ENCODE results near the gene FOXP1.

The FOXP1 gene

DNA sequence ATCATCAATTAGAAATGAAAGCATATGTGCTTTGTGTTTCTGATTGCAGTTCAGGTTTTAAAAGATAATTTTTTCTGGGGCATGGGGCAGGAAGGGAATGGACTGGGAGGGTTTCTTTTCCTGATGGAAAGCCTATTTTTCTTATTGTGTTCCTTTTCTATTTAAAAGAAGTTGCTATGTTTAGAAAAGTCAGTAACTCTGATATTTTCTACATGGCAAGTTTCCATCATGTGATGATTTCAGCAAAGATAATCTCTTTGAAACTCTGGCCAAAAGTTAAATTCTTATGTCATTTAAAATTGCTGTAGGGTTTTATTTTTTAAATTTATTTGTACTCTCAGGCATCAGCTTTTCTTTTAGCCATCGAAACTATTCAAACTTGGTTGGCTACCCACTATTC, 601.2 kb downstream of the FOXP1 start:
- no peaks in the 10 kb centered on the region for H4K20me1 ChIP-seq (ENCODE audit: low read depth, low read length)
- no peaks in the 10 kb centered on the region for H3K9me3 ChIP-seq (ENCODE audit: insufficient read depth, low read length)
- H3K4me2 ChIP-seq (ENCODE audit: low read depth, low read length, poor library complexity, severe bottlenecking): no peak overlapping the region
- H3K36me3 ChIP-seq (ENCODE audit: low read length): no peaks in the 10 kb centered on the region; the same call in 1 of the 2 replicates
- H3K4me3 ChIP-seq (ENCODE audit: insufficient read depth, low read length, poor library complexity, severe bottlenecking): no peak overlapping the region
- H3K9ac ChIP-seq (ENCODE audit: low read length): no peak overlapping the region
- no peak overlapping the region for H2AFZ ChIP-seq (ENCODE audit: low read depth, low read length, severe bottlenecking)
- H3K79me2 ChIP-seq (ENCODE audit: insufficient read depth, low read length): no peaks in the 10 kb centered on the region
- no peak for TF ChIP-seq EZH2phosphoT487 (conservative IDR thresholded peaks at IDR 0.05; ENCODE audit: low read length)
- TF ChIP-seq, protein P1, sequence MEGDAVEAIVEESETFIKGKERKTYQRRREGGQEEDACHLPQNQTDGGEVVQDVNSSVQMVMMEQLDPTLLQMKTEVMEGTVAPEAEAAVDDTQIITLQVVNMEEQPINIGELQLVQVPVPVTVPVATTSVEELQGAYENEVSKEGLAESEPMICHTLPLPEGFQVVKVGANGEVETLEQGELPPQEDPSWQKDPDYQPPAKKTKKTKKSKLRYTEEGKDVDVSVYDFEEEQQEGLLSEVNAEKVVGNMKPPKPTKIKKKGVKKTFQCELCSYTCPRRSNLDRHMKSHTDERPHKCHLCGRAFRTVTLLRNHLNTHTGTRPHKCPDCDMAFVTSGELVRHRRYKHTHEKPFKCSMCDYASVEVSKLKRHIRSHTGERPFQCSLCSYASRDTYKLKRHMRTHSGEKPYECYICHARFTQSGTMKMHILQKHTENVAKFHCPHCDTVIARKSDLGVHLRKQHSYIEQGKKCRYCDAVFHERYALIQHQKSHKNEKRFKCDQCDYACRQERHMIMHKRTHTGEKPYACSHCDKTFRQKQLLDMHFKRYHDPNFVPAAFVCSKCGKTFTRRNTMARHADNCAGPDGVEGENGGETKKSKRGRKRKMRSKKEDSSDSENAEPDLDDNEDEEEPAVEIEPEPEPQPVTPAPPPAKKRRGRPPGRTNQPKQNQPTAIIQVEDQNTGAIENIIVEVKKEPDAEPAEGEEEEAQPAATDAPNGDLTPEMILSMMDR (IDR thresholded peaks at IDR 0.05; ENCODE audit: insufficient read depth, low read length, poor library complexity, severe bottlenecking): no peak
- no peaks in the 10 kb centered on the region for H3F3A ChIP-seq (ENCODE audit: insufficient read depth)
- no peaks in the 10 kb centered on the region for H3K27me3 ChIP-seq (ENCODE audit: low read length)
- no peak overlapping the region for H3K27ac ChIP-seq (ENCODE audit: low read depth, low read length)
- no peaks in the 10 kb centered on the region for H3K9me2 ChIP-seq (replicated peaks; ENCODE audit: insufficient read depth, low read length)

DNA sequence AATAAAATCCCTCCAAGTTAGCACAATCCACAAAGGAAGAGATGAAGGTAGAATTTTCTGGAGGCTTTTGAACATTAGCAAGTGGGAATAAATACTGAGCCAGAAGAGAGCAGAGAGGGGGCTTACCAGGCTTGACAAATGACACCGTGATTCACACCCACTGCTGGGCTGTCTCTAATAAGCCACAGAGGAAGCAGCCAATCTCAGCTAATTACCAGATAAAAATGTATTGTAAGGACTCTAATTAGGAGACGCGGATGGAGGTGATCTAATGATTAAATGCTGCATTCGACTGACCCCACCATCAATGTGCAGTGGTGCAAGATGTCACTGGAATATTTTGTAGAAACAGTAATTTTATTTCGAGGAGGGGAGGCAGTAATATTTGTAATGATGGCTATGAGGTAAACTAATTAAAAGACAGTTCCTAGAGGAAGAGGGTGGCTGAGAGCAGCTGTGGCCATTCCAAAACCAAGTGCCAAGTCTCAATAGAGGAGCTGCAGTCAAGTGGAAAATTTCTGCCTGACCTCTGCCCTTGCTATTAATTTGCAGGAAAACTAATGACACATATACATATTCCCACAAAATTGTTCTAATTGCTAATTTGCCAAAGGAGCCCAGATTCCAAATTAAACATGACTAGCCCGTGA, 602.2 kb downstream of the FOXP1 start:
- Histone ChIP-seq H3K36me3 (ENCODE audit: low read length) (no peaks in the 10 kb centered on the region), H3K9me3 (ENCODE audit: insufficient read depth, low read length) (no peaks in the 10 kb centered on the region), H3K4me2 (ENCODE audit: low read depth, low read length, poor library complexity, severe bottlenecking) (no peak overlapping the region), H3F3A (ENCODE audit: insufficient read depth) (no peaks in the 10 kb centered on the region), H4K20me1 (ENCODE audit: low read depth, low read length) (no peaks in the 10 kb centered on the region), H3K9me2 (replicated peaks; ENCODE audit: insufficient read depth, low read length) (no peaks in the 10 kb centered on the region), H3K27me3 (ENCODE audit: low read length) (no peaks in the 10 kb centered on the region), H3K4me3 (ENCODE audit: insufficient read depth, low read length, poor library complexity, severe bottlenecking) (no peak overlapping the region), H3K27ac (ENCODE audit: low read depth, low read length) (no peak overlapping the region), H3K9ac (ENCODE audit: low read length) (no peak overlapping the region), H3K79me2 (ENCODE audit: insufficient read depth, low read length) (no peaks in the 10 kb centered on the region), H2AFZ (ENCODE audit: low read depth, low read length, severe bottlenecking) (no peak overlapping the region)
- TF ChIP-seq, protein P1 (IDR thresholded peaks at IDR 0.05; ENCODE audit: insufficient read depth, low read length, poor library complexity, severe bottlenecking): no peak
- TF ChIP-seq EZH2phosphoT487 (conservative IDR thresholded peaks at IDR 0.05; ENCODE audit: low read length): no peak

DNA sequence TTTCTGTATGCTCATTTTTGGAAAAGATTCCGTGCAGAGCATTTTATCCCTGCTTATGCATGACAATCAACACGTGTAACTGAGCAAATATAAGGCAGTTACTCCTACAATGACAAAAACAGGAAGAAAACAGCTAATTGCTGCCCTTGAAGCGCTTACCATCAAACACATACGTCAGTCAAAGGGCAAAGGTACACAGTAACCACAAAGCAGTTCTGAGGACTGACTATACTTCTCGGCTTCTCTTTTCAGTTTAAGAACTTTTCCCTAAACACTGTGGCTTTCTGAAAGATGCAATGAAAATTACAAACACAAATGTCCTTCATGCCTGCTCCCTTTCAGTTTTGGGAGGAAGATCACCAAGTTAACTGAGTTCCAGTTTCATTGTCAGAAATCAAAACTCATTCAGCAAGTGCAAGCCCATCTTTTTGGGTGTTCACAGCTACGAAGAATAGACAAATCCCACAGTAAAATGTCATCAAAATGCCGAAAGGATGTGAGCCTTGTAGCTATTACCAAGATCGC, 602.8 kb downstream of the FOXP1 start:
- no peak overlapping the region for H3K4me3 ChIP-seq (ENCODE audit: insufficient read depth, low read length, poor library complexity, severe bottlenecking)
- no peaks in the 10 kb centered on the region for H3K36me3 ChIP-seq (ENCODE audit: low read length)
- H3K27me3 ChIP-seq (ENCODE audit: low read length): no peaks in the 10 kb centered on the region
- no peak overlapping the region for H3K27ac ChIP-seq (ENCODE audit: low read depth, low read length)
- H3K9ac ChIP-seq (ENCODE audit: low read length): no peak overlapping the region
- TF ChIP-seq, protein P1 (IDR thresholded peaks at IDR 0.05; ENCODE audit: insufficient read depth, low read length, poor library complexity, severe bottlenecking): no peak
- TF ChIP-seq EZH2phosphoT487 (conservative IDR thresholded peaks at IDR 0.05; ENCODE audit: low read length): no peak
- no peaks in the 10 kb centered on the region for H3K9me2 ChIP-seq (replicated peaks; ENCODE audit: insufficient read depth, low read length)
- no peak overlapping the region for H3K4me2 ChIP-seq (ENCODE audit: low read depth, low read length, poor library complexity, severe bottlenecking)
- no peaks in the 10 kb centered on the region for H4K20me1 ChIP-seq (ENCODE audit: low read depth, low read length)
- H2AFZ ChIP-seq (ENCODE audit: low read depth, low read length, severe bottlenecking): no peak overlapping the region
- H3F3A ChIP-seq (ENCODE audit: insufficient read depth): no peaks in the 10 kb centered on the region
- H3K9me3 ChIP-seq (ENCODE audit: insufficient read depth, low read length): no peaks in the 10 kb centered on the region
- H3K79me2 ChIP-seq (ENCODE audit: insufficient read depth, low read length): no peaks in the 10 kb centered on the region

Data from SU-DHL-6 (cell line).